Fibroblast of gingiva (primary cell): ENCODE results near the gene VPS13C.

Experiments used
- DNase-seq: peaks from one replicate; pipeline ENCODE4 v3.0.0-alpha.2; 2011; ENCODE audit warnings: low read depth

Gene VPS13C

GRCh38 chr15:61938249-61938648, 122.0 kb downstream of the VPS13C start:
- DNase-seq: no peak

- no peak for DNase-seq
Observed at GRCh38 chr15:61936528-61937195, 123.6 kb downstream of the VPS13C start.

GRCh38 chr15:61935493-61935892, 124.8 kb downstream of the VPS13C start:
- no peak for DNase-seq

- DNase-seq: no peak
Observed at GRCh38 chr15:61929452-61929851, 130.8 kb downstream of the VPS13C start.

GRCh38 chr15:61923173-61923572, 137.1 kb downstream of the VPS13C start:
- no peak for DNase-seq

GRCh38 chr15:61921093-61921492, 139.2 kb downstream of the VPS13C start:
- DNase-seq: no peak

GRCh38 chr15:61917457-61917856, 142.8 kb downstream of the VPS13C start:
- DNase-seq: no peak

- peak; percentile 15 for DNase-seq
Observed at GRCh38 chr15:61916104-61916503, 144.1 kb downstream of the VPS13C start.

GRCh38 chr15:61915640-61916039, 144.6 kb downstream of the VPS13C start:
- no peak for DNase-seq

GRCh38 chr15:61910839-61911369, 149.3 kb downstream of the VPS13C start:
- peak; percentile 38 for DNase-seq

- no peak for DNase-seq
Observed at GRCh38 chr15:61908241-61908640, 152.0 kb downstream of the VPS13C start.

- no peak for DNase-seq
Observed at GRCh38 chr15:61907753-61908086, 152.5 kb downstream of the VPS13C start.

- DNase-seq: no peak
Observed at GRCh38 chr15:61906961-61907752, 153.1 kb downstream of the VPS13C start.

GRCh38 chr15:61893146-61893545, 167.1 kb downstream of the VPS13C start:
- DNase-seq: no peak

GRCh38 chr15:61892140-61892539, 168.1 kb downstream of the VPS13C start:
- no peak for DNase-seq

GRCh38 chr15:61890106-61890505, 170.1 kb downstream of the VPS13C start:
- DNase-seq: no peak

GRCh38 chr15:61889706-61890105, 170.5 kb downstream of the VPS13C start:
- DNase-seq: no peak

GRCh38 chr15:61888074-61888780, 172.0 kb downstream of the VPS13C start:
- DNase-seq: peak; percentile 44

- DNase-seq: no peak
Observed at GRCh38 chr15:61880084-61880483, 180.2 kb downstream of the VPS13C start.

- no peak for DNase-seq
Observed at GRCh38 chr15:61879219-61879618, 181.0 kb downstream of the VPS13C start.

GRCh38 chr15:61871926-61872522, 188.2 kb downstream of the VPS13C start:
- peak; percentile 19 for DNase-seq

- no peak for DNase-seq
Observed at GRCh38 chr15:61869656-61870055, 190.6 kb downstream of the VPS13C start.
